OCI-LY3 (cell line): Measurements from ENCODE around the gene MAPKBP1.
A peak's percentile ranks its signal among the peaks of the same experiment; 100 is the strongest.

ENCODE experiments used
- H2AFZ ChIP-seq: fragments of 200-600, 300-600 bp; shearing (Covaris generic); 2 replicates; pipeline ENCODE4 v1.6.0; 2014; ENCODE audit warnings: antibody characterized with exemption, low read depth, low read length
- H3K27ac ChIP-seq: fragments of 200-600, 300-600 bp; sonication (generic); 2 replicates; pipeline ENCODE4 v1.5.1; 2014; ENCODE audit warnings: mild to moderate bottlenecking, low read length, moderate library complexity, mixed read lengths
- H3K27me3 ChIP-seq: fragments of 200-600, 300-600 bp; sonication (generic); 2 replicates; pipeline ENCODE4 v1.6.1; 2014; ENCODE audit warnings: low read depth, low read length, mixed read lengths
- H3K36me3 ChIP-seq: fragments of 200-600, 300-600 bp; sonication (generic); replicated peaks from 2 replicates; pipeline ENCODE3; 2014; ENCODE audit warnings: low read depth, low read length, mixed read lengths
- H3K4me1 ChIP-seq: fragments of 300-600, 200-600 bp; sonication (generic); 2 replicates; pipeline ENCODE4 v1.6.1; 2014; ENCODE audit warnings: low read length, mixed read lengths
- H3K4me2 ChIP-seq: fragments of 200-600, 300-600 bp; sonication (generic); 2 replicates; pipeline ENCODE4 v1.6.1; 2014; ENCODE audit warnings: low read length, mixed read lengths
- H3K4me3 ChIP-seq: fragments of 300-600, 200-600 bp; sonication (generic); 2 replicates; pipeline ENCODE4 v1.5.1; 2014; ENCODE audit warnings: antibody characterized with exemption, mild to moderate bottlenecking, low read length, moderate library complexity
- H3K79me2 ChIP-seq: fragments of 300-600, 200-600 bp; shearing (Covaris generic); 2 replicates; pipeline ENCODE4 v1.6.1; 2014; ENCODE audit warnings: mild to moderate bottlenecking, low read length, mixed read lengths
- H3K9ac ChIP-seq: fragments of 300-600, 200-600 bp; shearing (Covaris generic); 2 replicates; pipeline ENCODE4 v1.6.0; 2014; ENCODE audit warnings: mild to moderate bottlenecking, low read length, moderate library complexity
- H3K9me3 ChIP-seq: fragments of 200-600, 300-600 bp; shearing (Covaris generic); 2 replicates; pipeline ENCODE4 v1.6.1; 2014; ENCODE audit warnings: low read length, mixed read lengths; ENCODE audit not compliant: insufficient read depth
- H4K20me1 ChIP-seq: fragments of 200-600, 300-600 bp; sonication (generic); 2 replicates; pipeline ENCODE4 v1.6.1; 2016; ENCODE audit warnings: low read length, mixed read lengths; ENCODE audit not compliant: insufficient read depth
- EZH2phosphoT487 ChIP-seq: fragments of 200-600 bp; shearing (Covaris generic); IDR thresholded peaks from 2 replicates; pipeline ENCODE4 v1.6.1; 2018; ENCODE audit warnings: antibody characterized with exemption, mixed run types, low read depth
- TF ChIP-seq, protein P1 (sequence below): fragments of 200-600, 300-600 bp; sonication (generic); IDR thresholded peaks from 2 replicates; pipeline ENCODE4 v1.5.1; 2014; ENCODE audit warnings: antibody characterized with exemption, low read length, low read depth

MAPKBP1 gene

GRCh38 chr15:41783296-41783695 lies 9.0 kb downstream of the MAPKBP1 start:
- Histone ChIP-seq H3K9ac (no peak overlapping the region), H3K36me3 (peaks cover 5% of the 10 kb centered on the region), H4K20me1 (no peaks in the 10 kb centered on the region), H3K9me3 (no peaks in the 10 kb centered on the region), H3K79me2 (peaks cover 21% of the 10 kb centered on the region; the same call in 1 of the 2 replicates), H2AFZ (no peak overlapping the region), H3K27ac (no peak overlapping the region), H3K4me3 (no peak overlapping the region), H3K4me1 (peaks cover 11% of the 10 kb centered on the region), H3K4me2 (no peak overlapping the region), H3K27me3 (no peaks in the 10 kb centered on the region)
- no peak for TF ChIP-seq EZH2phosphoT487

DNA sequence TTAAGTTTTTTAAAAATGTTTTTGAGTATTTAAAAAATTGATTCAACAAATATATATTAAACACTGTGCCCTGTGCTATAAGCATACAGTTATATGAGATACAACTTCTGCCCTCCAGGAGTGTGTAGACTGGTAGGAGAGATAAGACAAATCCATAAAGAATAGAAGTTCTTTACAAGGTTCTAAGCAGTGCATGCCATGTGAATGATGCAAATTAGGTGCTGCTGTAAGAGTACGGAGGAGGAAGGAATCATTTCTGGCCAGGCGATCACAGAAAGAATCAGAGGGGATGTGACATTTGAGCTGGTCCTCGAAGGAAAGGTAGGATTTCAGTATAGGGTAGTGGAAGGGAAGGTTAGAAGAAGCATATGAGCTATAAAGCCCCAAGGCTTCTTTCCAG lies 14.0 kb downstream of the MAPKBP1 start:
- Histone ChIP-seq H4K20me1 (peaks cover 6% of the 10 kb centered on the region; the same call in 1 of the 2 replicates), H2AFZ (no peak overlapping the region), H3K9ac (no peak overlapping the region), H3K27me3 (no peaks in the 10 kb centered on the region), H3K4me2 (peak overlapping the region; percentile 51), H3K9me3 (no peaks in the 10 kb centered on the region), H3K4me3 (no peak overlapping the region), H3K27ac (no peak overlapping the region), H3K4me1 (peaks cover 7% of the 10 kb centered on the region), H3K79me2 (peaks cover 12% of the 10 kb centered on the region; the same call in 1 of the 2 replicates), H3K36me3 (peaks cover 3% of the 10 kb centered on the region)
- no peak for TF ChIP-seq EZH2phosphoT487
- TF ChIP-seq, protein P1, sequence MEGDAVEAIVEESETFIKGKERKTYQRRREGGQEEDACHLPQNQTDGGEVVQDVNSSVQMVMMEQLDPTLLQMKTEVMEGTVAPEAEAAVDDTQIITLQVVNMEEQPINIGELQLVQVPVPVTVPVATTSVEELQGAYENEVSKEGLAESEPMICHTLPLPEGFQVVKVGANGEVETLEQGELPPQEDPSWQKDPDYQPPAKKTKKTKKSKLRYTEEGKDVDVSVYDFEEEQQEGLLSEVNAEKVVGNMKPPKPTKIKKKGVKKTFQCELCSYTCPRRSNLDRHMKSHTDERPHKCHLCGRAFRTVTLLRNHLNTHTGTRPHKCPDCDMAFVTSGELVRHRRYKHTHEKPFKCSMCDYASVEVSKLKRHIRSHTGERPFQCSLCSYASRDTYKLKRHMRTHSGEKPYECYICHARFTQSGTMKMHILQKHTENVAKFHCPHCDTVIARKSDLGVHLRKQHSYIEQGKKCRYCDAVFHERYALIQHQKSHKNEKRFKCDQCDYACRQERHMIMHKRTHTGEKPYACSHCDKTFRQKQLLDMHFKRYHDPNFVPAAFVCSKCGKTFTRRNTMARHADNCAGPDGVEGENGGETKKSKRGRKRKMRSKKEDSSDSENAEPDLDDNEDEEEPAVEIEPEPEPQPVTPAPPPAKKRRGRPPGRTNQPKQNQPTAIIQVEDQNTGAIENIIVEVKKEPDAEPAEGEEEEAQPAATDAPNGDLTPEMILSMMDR = no peak

- H3K27ac ChIP-seq = no peak overlapping the region
- peaks cover 6% of the 10 kb centered on the region; the same call in 1 of the 2 replicates for H4K20me1 ChIP-seq
- no peak overlapping the region for H2AFZ ChIP-seq
- H3K4me3 ChIP-seq = no peak overlapping the region
- H3K36me3 ChIP-seq = no peaks in the 10 kb centered on the region
- no peaks in the 10 kb centered on the region for H3K9me3 ChIP-seq
- H3K79me2 ChIP-seq = 0 out of 2 replicates have a peak, but pooled peaks cover 5% of the 10 kb centered on the region
- no peak for TF ChIP-seq EZH2phosphoT487
- TF ChIP-seq, protein P1 = no peak
- H3K4me2 ChIP-seq = no peak overlapping the region
- no peak overlapping the region for H3K9ac ChIP-seq
- H3K27me3 ChIP-seq = no peaks in the 10 kb centered on the region
- H3K4me1 ChIP-seq = peaks cover 7% of the 10 kb centered on the region
Measured at GRCh38 chr15:41789236-41789635, 15.0 kb downstream of the MAPKBP1 start.

DNA sequence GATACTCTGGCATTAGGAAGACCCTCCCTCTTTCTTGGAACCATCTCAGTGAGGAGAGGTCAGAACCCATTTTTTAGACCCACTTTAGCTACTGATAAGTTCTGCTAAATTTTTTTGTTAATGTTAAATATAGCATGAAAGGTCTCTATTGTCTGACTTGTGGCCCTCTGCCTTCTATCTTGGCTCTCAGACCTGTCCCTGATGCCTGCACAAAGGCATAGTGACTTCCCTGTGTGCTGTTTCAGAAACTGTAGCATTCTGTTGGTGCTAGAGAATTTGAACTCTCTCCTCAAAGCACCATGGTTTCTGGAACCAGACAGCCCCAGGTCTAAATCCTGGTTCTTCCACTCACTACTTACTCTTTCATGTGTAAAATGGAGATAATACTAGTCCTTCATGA lies 15.4 kb downstream of the MAPKBP1 start:
- H3K27me3 ChIP-seq = no peaks in the 10 kb centered on the region
- H3K4me2 ChIP-seq = no peak overlapping the region
- no peaks in the 10 kb centered on the region for H3K36me3 ChIP-seq
- peaks cover 7% of the 10 kb centered on the region for H3K4me1 ChIP-seq
- H2AFZ ChIP-seq = no peak overlapping the region
- no peak overlapping the region for H3K9ac ChIP-seq
- H4K20me1 ChIP-seq = peaks cover 6% of the 10 kb centered on the region; the same call in 1 of the 2 replicates
- H3K4me3 ChIP-seq = no peak overlapping the region
- H3K79me2 ChIP-seq = 0 out of 2 replicates have a peak, but pooled peaks cover 4% of the 10 kb centered on the region
- TF ChIP-seq, protein P1 = no peak
- TF ChIP-seq EZH2phosphoT487 = no peak
- H3K27ac ChIP-seq = no peak overlapping the region
- H3K9me3 ChIP-seq = no peaks in the 10 kb centered on the region

DNA sequence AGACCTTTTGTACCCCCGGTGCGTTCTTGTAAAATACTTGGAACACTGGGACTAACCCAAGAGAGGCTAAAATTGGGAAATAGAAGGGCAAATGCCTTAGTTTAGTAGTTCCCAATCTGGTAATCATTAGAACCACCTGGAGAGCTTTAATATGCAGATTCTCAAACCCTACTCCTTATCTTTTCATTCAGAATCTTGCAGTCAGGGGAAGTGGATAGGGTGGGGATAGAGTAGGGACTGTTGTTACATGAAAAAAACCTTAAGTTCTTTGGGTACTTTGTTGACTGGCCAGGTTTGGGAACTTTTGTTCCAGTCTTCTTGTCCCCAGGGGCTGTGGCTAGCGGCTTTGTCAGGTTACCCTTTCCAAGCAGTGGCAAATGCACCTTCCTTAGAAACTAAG lies 15.9 kb downstream of the MAPKBP1 start:
- TF ChIP-seq, protein P1 = no peak
- TF ChIP-seq EZH2phosphoT487 = no peak
- Histone ChIP-seq H3K9ac (no peak overlapping the region), H2AFZ (no peak overlapping the region), H3K4me1 (peaks cover 7% of the 10 kb centered on the region), H3K36me3 (no peaks in the 10 kb centered on the region), H3K79me2 (0 out of 2 replicates have a peak, but pooled peaks cover 4% of the 10 kb centered on the region), H3K27me3 (no peaks in the 10 kb centered on the region), H3K9me3 (no peaks in the 10 kb centered on the region), H4K20me1 (peaks cover 6% of the 10 kb centered on the region; the same call in 1 of the 2 replicates), H3K4me2 (no peak overlapping the region), H3K27ac (no peak overlapping the region), H3K4me3 (no peak overlapping the region)
